HG02970 (cell line): ENCODE measurements around the gene DIS3L2.
"Not testable (repeated sequence)": the region's sequence is repeated elsewhere in the genome, so short reads cannot be mapped to it uniquely, and the experiment has no call there.

Experiments used
- ATAC-seq: cut with Tn5 transposase; IDR thresholded peaks from one replicate; pipeline ENCODE4 v1.9.1; 2021; ENCODE audit warnings: mild to moderate bottlenecking, moderate library complexity, moderate number of reproducible peaks; ENCODE audit not compliant: unreplicated experiment, low FRiP score

DIS3L2 gene

DNA sequence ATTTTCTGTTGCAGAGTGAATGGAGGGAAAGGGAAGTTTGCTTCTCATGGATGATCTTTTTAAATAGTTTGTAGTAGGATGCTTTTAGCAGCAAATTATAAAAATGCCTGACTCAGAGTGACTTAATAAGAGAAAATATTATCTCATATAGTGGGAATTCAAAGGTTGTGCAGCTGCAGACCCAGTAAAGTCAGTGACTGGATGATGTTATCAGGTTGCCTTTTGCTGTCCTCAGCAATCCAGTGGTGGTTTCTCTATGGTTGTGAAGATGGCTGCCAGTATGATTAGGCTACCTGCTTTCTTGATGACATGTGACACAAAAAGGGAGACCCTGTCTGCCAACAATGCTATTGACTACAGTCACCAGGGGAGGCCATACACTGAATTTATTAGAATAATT is 184.8 kb downstream of the DIS3L2 start:
- no peak for ATAC-seq

DNA sequence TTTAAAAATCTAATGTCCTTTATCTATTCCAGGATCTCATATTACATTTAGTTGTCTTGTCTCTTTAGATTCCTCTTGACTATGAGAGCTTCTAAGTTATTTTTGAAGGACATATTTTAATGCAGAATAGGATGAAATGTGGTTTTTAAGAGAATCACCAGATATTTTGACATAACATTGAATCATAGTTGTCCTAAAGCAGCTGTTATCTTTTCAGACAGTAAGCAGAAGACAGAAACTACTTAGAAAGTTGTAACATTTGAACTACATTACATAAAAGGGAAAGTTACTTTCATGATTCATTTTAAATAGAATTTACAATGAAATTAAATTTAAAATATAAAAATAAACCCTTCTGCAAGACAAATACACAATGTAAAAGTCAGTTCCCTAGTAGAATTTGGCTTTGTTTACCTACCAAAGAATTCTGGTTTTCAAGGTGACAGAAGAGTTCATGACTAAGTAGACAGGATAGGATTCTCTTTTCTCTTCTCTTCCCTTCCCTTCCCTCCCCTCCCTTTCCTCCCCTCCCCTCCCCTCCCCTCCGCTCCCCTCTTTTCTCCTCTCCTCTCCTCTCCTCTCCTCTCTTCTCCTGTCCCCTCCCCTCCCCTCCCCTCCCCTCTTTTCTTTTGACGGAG is 186.0 kb downstream of the DIS3L2 start:
- no peak for ATAC-seq

DNA sequence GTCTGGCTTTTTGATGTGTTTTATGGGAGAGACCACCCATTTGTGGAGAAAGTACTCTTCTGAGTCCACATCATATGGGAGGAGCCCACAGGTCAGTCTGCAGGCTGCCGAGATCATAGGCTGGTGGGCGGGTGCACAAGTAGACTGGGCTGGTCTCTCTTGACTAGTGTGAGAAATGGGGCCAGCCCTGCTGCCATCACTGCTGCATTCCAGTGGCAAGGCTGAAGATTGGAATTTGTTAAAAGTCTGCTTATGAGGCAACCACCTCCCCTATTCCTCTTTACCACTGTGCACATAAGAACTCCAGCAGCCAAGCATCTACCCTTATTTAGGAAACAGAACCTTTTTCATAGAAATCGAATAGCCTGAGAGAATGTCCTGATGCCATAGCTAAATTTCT is 200.7 kb downstream of the DIS3L2 start:
- no peak for ATAC-seq

GRCh38 chr2:232170396-232170795 is 208.9 kb downstream of the DIS3L2 start:
- ATAC-seq = no peak

- ATAC-seq = no peak
These were observed 213.1 kb downstream of the DIS3L2 start for GRCh38 chr2:232174662-232175061.

- ATAC-seq = not testable (repeated sequence)
These were observed 215.1 kb downstream of the DIS3L2 start for GRCh38 chr2:232176587-232176986.

DNA sequence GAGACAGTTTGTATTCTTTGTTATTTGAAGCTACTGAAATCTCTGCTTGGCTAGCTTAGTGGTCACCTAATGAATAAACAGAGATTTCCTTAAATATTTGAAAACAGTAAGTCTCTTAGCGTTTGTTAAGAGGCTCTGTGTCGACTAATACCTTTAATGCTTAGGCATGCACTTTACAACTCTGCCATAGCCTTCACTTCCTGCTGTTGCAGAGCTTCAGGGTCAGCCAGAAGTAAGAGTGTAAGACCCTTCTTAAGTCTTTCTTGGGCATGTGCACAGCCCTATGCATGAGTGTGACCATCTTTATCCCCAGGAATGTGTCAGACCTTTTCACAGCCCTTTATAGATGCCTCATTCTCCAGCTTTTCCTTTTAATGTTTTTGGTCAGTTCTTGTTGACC is 221.8 kb downstream of the DIS3L2 start:
- no peak for ATAC-seq

DNA sequence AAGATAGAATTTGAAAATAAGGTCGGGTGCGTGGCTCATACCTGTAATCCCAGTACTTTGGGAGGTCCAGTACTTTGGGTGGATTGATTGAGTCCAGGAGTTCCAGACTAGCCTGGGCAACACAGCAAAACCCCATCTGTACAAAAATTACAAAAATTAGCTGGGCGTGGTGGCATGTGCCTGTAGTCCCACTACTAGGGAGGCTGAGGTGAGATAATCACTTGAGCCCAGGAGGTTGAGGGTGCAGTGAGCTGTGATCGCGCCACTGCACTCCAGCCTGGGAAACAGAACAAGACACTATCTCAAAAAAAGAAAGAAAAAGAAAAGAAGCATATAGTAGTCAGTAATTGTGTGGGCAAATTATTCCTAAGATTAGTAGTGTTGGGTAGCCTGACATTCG is 222.8 kb downstream of the DIS3L2 start:
- ATAC-seq = no peak

GRCh38 chr2:232190796-232191195 is 229.3 kb downstream of the DIS3L2 start:
- ATAC-seq = no peak

GRCh38 chr2:232195487-232195886 is 234.0 kb downstream of the DIS3L2 start:
- ATAC-seq = no peak

- no peak for ATAC-seq
These were observed 235.3 kb downstream of the DIS3L2 start for GRCh38 chr2:232196802-232197201.

- ATAC-seq = no peak
These were observed 238.7 kb downstream of the DIS3L2 start for GRCh38 chr2:232200195-232200594.

DNA sequence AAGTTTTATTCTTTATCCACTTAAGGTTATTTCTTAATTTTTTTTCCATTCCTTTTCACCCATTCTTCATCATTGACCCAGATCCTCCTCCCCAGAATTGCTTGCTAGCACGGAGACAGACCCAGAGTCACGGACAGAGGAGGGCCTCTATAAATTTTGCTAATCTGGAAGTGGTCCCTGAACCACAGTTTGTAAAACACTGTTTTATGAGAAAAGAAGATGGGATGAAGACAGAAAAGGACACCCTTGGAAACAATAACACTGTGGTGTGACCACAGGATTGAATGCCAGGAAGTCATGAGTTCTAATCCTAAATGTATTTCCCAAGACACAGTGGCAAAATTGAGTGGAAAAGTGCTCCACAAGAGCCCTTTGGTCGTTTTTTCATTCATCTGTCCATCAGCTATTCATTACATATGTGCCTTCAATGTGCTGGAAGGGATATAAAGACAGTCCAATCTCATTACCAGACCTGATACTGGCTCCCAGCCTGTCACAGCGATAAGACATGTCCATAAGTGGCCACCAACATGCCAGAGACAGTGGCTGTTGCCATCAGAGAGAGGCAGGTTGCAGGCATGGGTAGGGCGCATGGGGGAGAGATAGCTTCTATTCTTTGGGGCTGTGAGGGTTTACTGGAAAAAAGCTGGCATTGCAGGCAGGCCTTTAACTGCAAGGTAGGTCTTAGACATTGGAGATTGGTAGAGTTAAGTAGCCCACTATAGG is 241.8 kb downstream of the DIS3L2 start:
- ATAC-seq = no peak

GRCh38 chr2:232203936-232204335 is 242.4 kb downstream of the DIS3L2 start:
- ATAC-seq = no peak

DNA sequence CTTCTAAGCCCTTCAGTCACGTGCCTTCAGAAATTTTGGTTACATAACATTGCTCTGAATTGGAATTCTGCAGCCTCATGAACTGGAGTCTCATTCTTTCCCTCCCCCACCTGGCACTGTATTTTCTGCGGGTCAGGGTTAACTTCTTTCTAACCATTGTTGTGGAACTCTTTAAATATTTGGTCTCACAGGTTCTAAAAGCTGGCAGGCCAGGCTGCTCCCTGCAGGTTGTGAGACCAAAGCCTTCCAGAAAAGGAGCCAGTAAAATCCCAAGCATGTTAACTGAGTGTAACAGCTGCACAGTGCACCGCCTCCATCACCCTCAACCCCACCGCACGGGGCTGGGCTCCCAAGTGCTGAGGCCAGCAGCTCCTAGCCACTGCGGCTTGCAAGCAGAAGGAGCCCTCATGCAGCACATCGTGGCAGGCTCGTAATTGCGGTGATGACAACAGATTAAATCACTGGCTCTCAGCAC is 243.0 kb downstream of the DIS3L2 start:
- ATAC-seq = no peak

- ATAC-seq = no peak
These were observed 245.7 kb downstream of the DIS3L2 start for GRCh38 chr2:232207174-232207573.

- ATAC-seq = no peak
These were observed 248.8 kb downstream of the DIS3L2 start for GRCh38 chr2:232210306-232210705.

- ATAC-seq = no peak
These were observed 250.5 kb downstream of the DIS3L2 start for GRCh38 chr2:232211743-232212686.

- ATAC-seq = no peak
These were observed 251.7 kb downstream of the DIS3L2 start for GRCh38 chr2:232213176-232213575.

- ATAC-seq = no peak
These were observed 252.5 kb downstream of the DIS3L2 start for GRCh38 chr2:232214053-232214452.

DNA sequence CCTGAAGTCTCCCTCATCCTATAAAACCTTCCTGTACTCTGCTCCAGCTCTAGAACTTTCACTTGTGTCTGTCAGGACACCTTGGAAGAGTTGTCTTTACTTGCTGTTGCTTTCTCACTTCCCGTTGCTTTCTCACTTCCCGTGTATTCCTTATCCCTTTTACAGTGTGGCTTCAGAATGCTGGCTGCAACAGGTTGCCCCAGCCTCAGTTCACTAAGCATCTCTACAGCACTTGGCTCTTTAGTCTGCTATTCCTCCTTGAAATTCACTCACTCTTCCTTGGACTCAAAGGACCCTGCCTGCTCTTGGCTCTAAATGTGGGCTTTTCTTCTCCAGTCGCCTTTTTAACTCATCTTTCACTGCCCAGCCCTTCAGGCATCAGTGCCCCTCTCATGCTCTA is 254.5 kb downstream of the DIS3L2 start:
- no peak for ATAC-seq
